Measurements from ENCODE around the gene NOS3. TPM values are rescaled to one million over a fixed set of nuclear protein-coding genes. Genes with fewer than 3 reads are reported as not detected.

The NOS3 gene
- total and polyA plus RNA-seq, 9 of the 15 experiments (the other 6 are each of a cell fraction or from before 2014, with no cell fraction given): 1.1 to 121 (median 23.6) TPM

DNA sequence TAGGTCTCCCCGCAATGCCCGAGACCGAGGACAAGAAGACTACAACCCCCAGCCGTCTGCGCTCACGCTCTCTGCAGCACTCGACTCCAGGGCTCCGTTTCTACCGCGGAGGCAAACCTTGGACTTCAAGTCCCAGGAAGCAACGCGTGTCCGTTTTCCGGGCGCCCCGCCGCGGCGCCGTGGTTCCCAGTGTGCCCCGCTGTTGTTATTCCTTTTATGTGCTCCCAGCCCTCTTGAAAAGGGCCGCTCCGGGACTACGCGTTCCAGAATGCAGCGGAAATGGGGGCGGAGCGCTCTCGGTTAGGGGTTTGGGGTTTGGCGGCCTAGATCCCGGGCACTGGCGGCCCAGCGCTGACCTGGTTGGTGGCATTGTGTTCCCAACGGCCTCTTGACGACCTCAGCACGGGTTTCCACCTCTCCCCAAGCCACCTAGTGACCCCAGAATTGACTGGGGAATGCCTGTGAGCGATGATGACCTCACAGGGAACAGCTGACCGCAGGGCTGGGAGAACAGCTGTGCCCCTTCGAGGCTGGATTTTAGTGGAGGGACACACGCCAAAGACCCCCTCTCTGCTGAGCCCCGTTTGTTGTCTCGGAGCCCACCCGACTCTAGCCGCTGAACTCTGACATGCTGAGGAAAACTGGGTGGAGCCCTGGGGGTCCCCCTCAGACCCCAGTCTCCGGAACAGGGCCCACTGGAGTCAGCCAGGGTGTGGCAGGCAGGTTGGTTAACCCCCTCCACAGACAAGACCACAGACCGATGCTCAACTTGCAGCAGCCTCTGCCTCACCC lies 67.4 kb downstream of the NOS3 start (continued):
- TF ChIP-seq SMAD4 (CRISPR knock-in tag; conservative IDR thresholded peaks at IDR 0.05) (0 out of 2 replicates have a peak, but pooled peaks have one; percentile 69), MYNN (IDR thresholded peaks at IDR 0.05) (peak; percentile 49; the same call in 1 of the 2 replicates), MYNN (CRISPR knock-in tag; IDR thresholded peaks at IDR 0.05) (no peak), SP2 (IDR thresholded peaks at IDR 0.05; ENCODE audit: extremely low read depth, low read depth, low read length, poor library complexity, severe bottlenecking) (no peak), SRSF9 (IDR thresholded peaks at IDR 0.05; ENCODE audit: borderline replicate concordance, low read depth, low read length) (no peak), ATF7 (IDR thresholded peaks at IDR 0.05) (peak; percentile 97), SMARCA5 (IDR thresholded peaks at IDR 0.05) (no peak), ZKSCAN3 (CRISPR knock-in tag; IDR thresholded peaks at IDR 0.05) (no peak), TBP (optimal IDR thresholded peaks at IDR 0.05; ENCODE audit: low read depth, low read length) (peak; percentile 77), HDAC2 (IDR thresholded peaks at IDR 0.05) (peak; percentile 82), RBFOX2 (IDR thresholded peaks at IDR 0.05; ENCODE audit: low read depth, low read length) (peak; percentile 95), BACH1 (tag; IDR thresholded peaks at IDR 0.05) (peak; percentile 86; the same call in 1 of the 2 replicates), TAF7 (tag; IDR thresholded peaks at IDR 0.05) (peak; percentile 51; the same call in 1 of the 2 replicates), CREB1 (IDR thresholded peaks at IDR 0.05) (peak; percentile 84), CREB1 (CRISPR knock-in tag; IDR thresholded peaks at IDR 0.05) (peak; percentile 92), RNF2 (IDR thresholded peaks at IDR 0.05) (no peak; the same call in 1 of the 2 replicates), U2AF1 (optimal IDR thresholded peaks at IDR 0.05; ENCODE audit: low read depth, low read length) (no peak)
- TF ChIP-seq, protein P1, sequence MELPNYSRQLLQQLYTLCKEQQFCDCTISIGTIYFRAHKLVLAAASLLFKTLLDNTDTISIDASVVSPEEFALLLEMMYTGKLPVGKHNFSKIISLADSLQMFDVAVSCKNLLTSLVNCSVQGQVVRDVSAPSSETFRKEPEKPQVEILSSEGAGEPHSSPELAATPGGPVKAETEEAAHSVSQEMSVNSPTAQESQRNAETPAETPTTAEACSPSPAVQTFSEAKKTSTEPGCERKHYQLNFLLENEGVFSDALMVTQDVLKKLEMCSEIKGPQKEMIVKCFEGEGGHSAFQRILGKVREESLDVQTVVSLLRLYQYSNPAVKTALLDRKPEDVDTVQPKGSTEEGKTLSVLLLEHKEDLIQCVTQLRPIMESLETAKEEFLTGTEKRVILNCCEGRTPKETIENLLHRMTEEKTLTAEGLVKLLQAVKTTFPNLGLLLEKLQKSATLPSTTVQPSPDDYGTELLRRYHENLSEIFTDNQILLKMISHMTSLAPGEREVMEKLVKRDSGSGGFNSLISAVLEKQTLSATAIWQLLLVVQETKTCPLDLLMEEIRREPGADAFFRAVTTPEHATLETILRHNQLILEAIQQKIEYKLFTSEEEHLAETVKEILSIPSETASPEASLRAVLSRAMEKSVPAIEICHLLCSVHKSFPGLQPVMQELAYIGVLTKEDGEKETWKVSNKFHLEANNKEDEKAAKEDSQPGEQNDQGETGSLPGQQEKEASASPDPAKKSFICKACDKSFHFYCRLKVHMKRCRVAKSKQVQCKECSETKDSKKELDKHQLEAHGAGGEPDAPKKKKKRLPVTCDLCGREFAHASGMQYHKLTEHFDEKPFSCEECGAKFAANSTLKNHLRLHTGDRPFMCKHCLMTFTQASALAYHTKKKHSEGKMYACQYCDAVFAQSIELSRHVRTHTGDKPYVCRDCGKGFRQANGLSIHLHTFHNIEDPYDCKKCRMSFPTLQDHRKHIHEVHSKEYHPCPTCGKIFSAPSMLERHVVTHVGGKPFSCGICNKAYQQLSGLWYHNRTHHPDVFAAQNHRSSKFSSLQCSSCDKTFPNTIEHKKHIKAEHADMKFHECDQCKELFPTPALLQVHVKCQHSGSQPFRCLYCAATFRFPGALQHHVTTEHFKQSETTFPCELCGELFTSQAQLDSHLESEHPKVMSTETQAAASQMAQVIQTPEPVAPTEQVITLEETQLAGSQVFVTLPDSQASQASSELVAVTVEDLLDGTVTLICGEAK (IDR thresholded peaks at IDR 0.05): peak; percentile 94
- TF ChIP-seq, protein P1 (CRISPR knock-in tag; IDR thresholded peaks at IDR 0.05): no peak
- TF ChIP-seq, protein P2, sequence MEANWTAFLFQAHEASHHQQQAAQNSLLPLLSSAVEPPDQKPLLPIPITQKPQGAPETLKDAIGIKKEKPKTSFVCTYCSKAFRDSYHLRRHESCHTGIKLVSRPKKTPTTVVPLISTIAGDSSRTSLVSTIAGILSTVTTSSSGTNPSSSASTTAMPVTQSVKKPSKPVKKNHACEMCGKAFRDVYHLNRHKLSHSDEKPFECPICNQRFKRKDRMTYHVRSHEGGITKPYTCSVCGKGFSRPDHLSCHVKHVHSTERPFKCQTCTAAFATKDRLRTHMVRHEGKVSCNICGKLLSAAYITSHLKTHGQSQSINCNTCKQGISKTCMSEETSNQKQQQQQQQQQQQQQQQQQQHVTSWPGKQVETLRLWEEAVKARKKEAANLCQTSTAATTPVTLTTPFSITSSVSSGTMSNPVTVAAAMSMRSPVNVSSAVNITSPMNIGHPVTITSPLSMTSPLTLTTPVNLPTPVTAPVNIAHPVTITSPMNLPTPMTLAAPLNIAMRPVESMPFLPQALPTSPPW (CRISPR knock-in tag; IDR thresholded peaks at IDR 0.05): peak; percentile 88

Data from K562 (cell line).